GM12878 (cell line): Measurements from ENCODE around the gene PLCB4. TPM values are rescaled to one million over a fixed set of nuclear protein-coding genes. Genes with fewer than 3 reads are reported as not detected.

Experiments used
- ATAC-seq: fragments of 200-7000 bp; cut with Tn5 transposase; 3 replicates; pipeline ENCODE4 v1.9.1; 2020; ENCODE audit warnings: mild to moderate bottlenecking, moderate library complexity
- BruUV-seq: library from RNA; stranded (reverse); fragments of 400-500 nt; replicated peaks from 2 replicates; lab custom pipeline; 2021; lab: Mats Ljungman, UMichigan
- CTCF ChIA-PET: fragments of 300-600 bp; sonication (Branson Sonifier 250); formaldehyde crosslinking; extraction: SDS; loops from one replicate; lab custom pipeline; 2021; ENCODE audit warnings: inconsistent platforms; lab: Yijun Ruan, JAX
- POLR2A ChIA-PET: fragments of 350-600 bp; formaldehyde crosslinking; extraction: SDS; loops from one replicate; lab custom pipeline; 2021; ENCODE audit warnings: inconsistent platforms; lab: Charles Lee
- RAD21 ChIA-PET: fragments of 300-600 bp; sonication (Branson Sonifier 250); formaldehyde crosslinking; loops from one replicate; lab custom pipeline; 2023; ENCODE audit warnings: antibody characterized with exemption; ENCODE audit not compliant: unreplicated experiment; lab: Charles Lee
- SMC1A ChIA-PET: fragments of 300-600 bp; sonication (Branson Sonifier 250); formaldehyde crosslinking; loops from one replicate; lab custom pipeline; 2023; ENCODE audit not compliant: unreplicated experiment, uncharacterized antibody; lab: Charles Lee
- DNase-seq: peaks from one replicate; pipeline ENCODE4 v3.0.0-alpha.2; 2011; ENCODE audit warnings: low read depth, low spot score
- FAIRE-seq: peaks from 3 replicates; lab custom pipeline; 2011; peaks lifted over from hg19 to GRCh38; lab: Jason Lieb, UNC
- H2AFZ ChIP-seq: 2 replicates; pipeline ENCODE4 v1.6.0; 2011; ENCODE audit warnings: low read depth, low read length, control low read depth; ENCODE audit not compliant: control insufficient read depth
- H3K27ac ChIP-seq: 2 replicates; pipeline ENCODE4 v1.5.1; 2011; ENCODE audit warnings: control low read depth; ENCODE audit not compliant: control insufficient read depth, insufficient read depth
- H3K27me3 ChIP-seq, 2 experiments: replicated peaks in 1 of 2; 2 replicates each; pipeline versions ENCODE4 v1.6.0 to v1.6.1; 2011; ENCODE audit warnings: low read length in 1 of 2; ENCODE audit not compliant: control insufficient read depth in 2 of 2, insufficient read depth in 2 of 2
- H3K36me3 ChIP-seq, 2 experiments: 2 replicates each; pipeline ENCODE4 v1.5.1; 2011; ENCODE audit warnings: low read length in 1 of 2; ENCODE audit not compliant: control insufficient read depth in 2 of 2, insufficient read depth in 2 of 2
- H3K4me1 ChIP-seq: 2 replicates; pipeline ENCODE4 v1.6.1; 2011; ENCODE audit warnings: mild to moderate bottlenecking, low read length, moderate library complexity, mixed read lengths; ENCODE audit not compliant: control insufficient read depth, insufficient read depth
- H3K4me2 ChIP-seq: 2 replicates; pipeline ENCODE4 v1.6.0; 2011; ENCODE audit warnings: control low read depth; ENCODE audit not compliant: control insufficient read depth, insufficient read depth
- H3K4me3 ChIP-seq: fragments of 200-600 bp; sonication (generic); 2 replicates; pipeline ENCODE4 v1.5.1; 2016
- H3K79me2 ChIP-seq: 2 replicates; pipeline ENCODE4 v1.6.0; 2011; ENCODE audit warnings: low read length; ENCODE audit not compliant: control insufficient read depth, insufficient read depth
- H3K9ac ChIP-seq: 2 replicates; pipeline ENCODE4 v1.8.0; 2011; ENCODE audit warnings: low read length, control low read depth, mixed read lengths; ENCODE audit not compliant: control insufficient read depth, insufficient read depth
- H3K9me3 ChIP-seq: replicated peaks from 3 replicates; pipeline ENCODE4 v1.5.1; 2011; ENCODE audit warnings: mild to moderate bottlenecking, low read length; ENCODE audit not compliant: control insufficient read depth, insufficient read depth
- H4K20me1 ChIP-seq: 2 replicates; pipeline ENCODE4 v1.6.0; 2011; ENCODE audit not compliant: control insufficient read depth, insufficient read depth
- BCLAF1 ChIP-seq: fragments of 450-650 bp; IDR thresholded peaks from 2 replicates; pipeline ENCODE4 v1.6.1; 2017; ENCODE audit warnings: antibody characterized with exemption, mild to moderate bottlenecking, moderate library complexity
- CBX5 ChIP-seq: sonication (generic); IDR thresholded peaks from 2 replicates; pipeline ENCODE4 v1.6.1; 2016; ENCODE audit warnings: low read depth, moderate library complexity, mild to moderate bottlenecking, inconsistent platforms
- CHD2 ChIP-seq: IDR thresholded peaks from 2 replicates; pipeline ENCODE4 v1.6.1; 2011; ENCODE audit warnings: low read depth, low read length, improper control_type of control experiment, borderline replicate concordance
- ELK1 ChIP-seq: IDR thresholded peaks from 2 replicates; pipeline ENCODE4 v1.6.1; 2012; ENCODE audit warnings: low read depth, low read length, improper control_type of control experiment
- HCFC1 ChIP-seq: fragments of 150-350 bp; IDR thresholded peaks from 2 replicates; pipeline ENCODE4 v1.6.1; 2014; ENCODE audit warnings: low read length
- MAX ChIP-seq: IDR thresholded peaks from 2 replicates; pipeline ENCODE4 v1.6.1; 2012; ENCODE audit warnings: low read depth, low read length, improper control_type of control experiment
- MYC ChIP-seq: IDR thresholded peaks from 2 replicates; pipeline ENCODE4 v1.6.1; 2011; ENCODE audit warnings: mild to moderate bottlenecking, low read length, moderate library complexity, inconsistent platforms; ENCODE audit not compliant: insufficient read depth, insufficient replicate concordance, insufficient read length, severe bottlenecking
- NFIC ChIP-seq: IDR thresholded peaks from 2 replicates; pipeline ENCODE4 v1.6.1; 2012; ENCODE audit warnings: low read depth, mild to moderate bottlenecking, inconsistent platforms, low read length, moderate library complexity
- PKNOX1 ChIP-seq: fragments of 450-650 bp; IDR thresholded peaks from 2 replicates; pipeline ENCODE4 v1.6.1; 2016; ENCODE audit warnings: mild to moderate bottlenecking
- SMC3 ChIP-seq: IDR thresholded peaks from 2 replicates; pipeline ENCODE4 v1.6.1; 2011; ENCODE audit warnings: low read length, improper control_type of control experiment, borderline replicate concordance
- TBL1XR1 ChIP-seq: IDR thresholded peaks from 2 replicates; pipeline ENCODE4 v1.6.1; 2012; ENCODE audit warnings: low read depth, low read length, improper control_type of control experiment
- WGBS: methylation state at CpG from one replicate; pipeline ENCODE4 v1.1.6; 2016; ENCODE audit warnings: low lambda C conversion rate; ENCODE audit not compliant: insufficient replicate concordance, insufficient coverage; ENCODE audit errors: missing lambda C conversion rate; 5-methylcytosine and 5-hydroxymethylcytosine counted together
- in situ Hi-C: fragments of 300-500 bp; cut with MboI; formaldehyde crosslinking; loops from 9 replicates; pipeline ENCODE4 v1.14.3; 2018; ENCODE audit warnings: mixed read lengths
- intact Hi-C: fragments of 100-400 bp; cut with micrococcal nuclease; formaldehyde crosslinking; loops from one replicate; pipeline ENCODE4 v1.14.2; 2022; ENCODE audit not compliant: unreplicated experiment
- polyA plus RNA-seq, 11 experiments: library from polyadenylated mRNA; depleted of rRNA in 4 of 11; unstranded in 6 of 11; stranded (reverse) in 5 of 11; fragments of >200 nt; fragmentation: Nextera tagmentation in 4 of 11; fragmentation: Illumina TruSeq in 1 of 11; extraction: Ambion mirVana in 4 of 11; extraction: Trizol in 1 of 11; gene quantifications; 1 replicate in 1 of 11; 2 replicates in 10 of 11; pipeline versions ENCODE4 v1.2.1 to v1.2.3, GENCODE V29; 2011 to 2016; ENCODE audit warnings: inconsistent platforms in 2 of 11, missing spikeins in 2 of 11, low read depth in 1 of 11
- total RNA-seq, 4 experiments: library from RNA; depleted of rRNA in 3 of 4; stranded (reverse); fragments of >200 nt in 3 of 4; fragmentation: Illumina TruSeq in 1 of 4; extraction: Trizol in 1 of 4; gene quantifications; 2 replicates each; pipeline versions ENCODE4 v1.2.1 to v1.2.3, GENCODE V29; 2013 to 2021

The PLCB4 gene
- total and polyA plus RNA-seq, 10 of the 15 experiments (the other 5 are each of a cell fraction or from before 2014, with no cell fraction given): not detected

GRCh38 chr20:9092113-9092512, 23.2 kb downstream of the PLCB4 start:
- intact Hi-C loops: no loop called here
- FAIRE-seq: no peak
- RAD21 ChIA-PET: no interaction called here

More at GRCh38 chr20:9092113-9092512, 23.2 kb downstream of the PLCB4 start:
- H4K20me1 ChIP-seq: no peaks in the 10 kb centered on the region
- CTCF ChIA-PET: no interaction called here
- SMC1A ChIA-PET: no interaction called here
- BruUV-seq: no TSS peak
- POLR2A ChIA-PET: no interaction called here
- no peaks in the 10 kb centered on the region for H3K4me1 ChIP-seq
- no peak for TF ChIP-seq ELK1
- no peak for TF ChIP-seq PKNOX1
- no peak for TF ChIP-seq CHD2
- no peak for TF ChIP-seq SMC3
- no peak for TF ChIP-seq CBX5
- no peak for TF ChIP-seq HCFC1
- TF ChIP-seq MYC: no peak
- TF ChIP-seq TBL1XR1: no peak
- no peak for TF ChIP-seq MAX
- TF ChIP-seq BCLAF1: no peak
- no peak for TF ChIP-seq NFIC
- no peak overlapping the region for H3K4me2 ChIP-seq
- in situ Hi-C loops: no loop called here
- no peak overlapping the region for H3K27ac ChIP-seq
- 0% methylated on average over 3 of the region's 3 CpGs for WGBS
- no peak for ATAC-seq
- no peak overlapping the region for H2AFZ ChIP-seq
- H3K36me3 ChIP-seq: no peaks in the 10 kb centered on the region
- no peak overlapping the region for H3K9ac ChIP-seq
- no peaks in the 10 kb centered on the region for H3K79me2 ChIP-seq
- H3K4me3 ChIP-seq: no peak overlapping the region
- no peaks in the 10 kb centered on the region for H3K27me3 ChIP-seq
- no peaks in the 10 kb centered on the region for H3K9me3 ChIP-seq
- no peak for DNase-seq
